HG02678 (cell line): Measurements from ENCODE around the gene NEK6.

Experiments
- ATAC-seq: cut with Tn5 transposase; IDR thresholded peaks from one replicate; pipeline ENCODE4 v1.9.1; 2021; ENCODE audit warnings: mild to moderate bottlenecking, moderate library complexity; ENCODE audit not compliant: unreplicated experiment

NEK6 gene

DNA sequence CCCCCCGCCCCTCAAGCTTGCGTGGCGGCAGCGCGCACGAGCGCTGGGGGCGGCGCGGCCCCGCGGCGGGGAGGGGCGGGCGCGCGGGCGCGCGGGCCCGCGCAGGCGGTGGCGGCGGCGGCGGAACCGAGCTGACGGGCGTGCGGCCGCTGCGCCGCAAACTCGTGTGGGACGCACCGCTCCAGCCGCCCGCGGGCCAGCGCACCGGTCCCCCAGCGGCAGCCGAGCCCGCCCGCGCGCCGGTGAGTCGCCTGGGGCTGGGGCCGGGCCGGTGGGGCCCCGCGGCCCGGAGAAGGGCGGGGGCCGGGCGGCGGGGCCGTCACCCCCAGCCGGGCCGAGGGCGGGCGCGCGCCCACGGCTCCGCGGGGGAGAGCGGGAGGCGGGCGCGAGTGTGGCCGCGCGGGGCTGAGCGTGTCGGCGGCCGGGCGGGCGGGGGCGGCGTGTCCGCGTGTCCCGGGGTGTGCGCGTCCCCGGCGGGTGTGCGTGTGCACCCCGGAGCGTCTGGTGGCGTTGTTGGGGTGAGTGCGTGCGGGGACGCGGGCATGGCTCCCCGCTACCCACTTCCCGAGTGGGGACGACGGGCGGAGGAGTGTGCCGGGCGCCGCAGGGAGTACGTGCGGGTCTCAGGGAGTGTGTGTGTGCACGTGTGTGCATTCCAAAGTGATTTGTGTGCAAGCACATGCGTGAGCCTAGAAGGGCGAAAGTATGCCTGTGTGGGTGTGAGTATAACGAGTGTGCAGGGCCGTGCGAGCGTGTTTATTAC lies at the start of gene NEK6:
TSS of gene NEK6 (plus strand) at position 106 of the 763 bp plus-strand sequence. CDS start 44,016 bp downstream, outside the sequence.
- ATAC-seq: no peak

DNA sequence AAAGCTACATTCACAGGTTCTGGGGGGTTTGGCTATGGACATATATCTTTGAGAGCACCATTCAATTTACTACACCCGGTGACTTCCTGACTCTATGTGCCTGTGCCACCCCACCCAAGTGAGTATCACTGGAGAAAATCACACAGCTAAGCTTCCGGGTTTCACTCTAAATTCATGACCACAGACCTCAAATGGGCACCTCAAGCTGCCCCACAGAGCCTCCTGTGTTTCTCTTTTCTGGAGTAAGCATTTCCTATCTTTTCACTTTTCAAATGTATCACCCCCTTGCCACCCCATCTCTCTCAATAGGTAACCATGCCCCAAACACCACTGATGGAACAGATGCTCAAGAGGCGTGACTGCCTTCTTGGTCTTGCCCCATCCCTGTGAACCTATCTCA lies 49.2 kb upstream of the NEK6 start:
- ATAC-seq: peak; percentile 45

DNA sequence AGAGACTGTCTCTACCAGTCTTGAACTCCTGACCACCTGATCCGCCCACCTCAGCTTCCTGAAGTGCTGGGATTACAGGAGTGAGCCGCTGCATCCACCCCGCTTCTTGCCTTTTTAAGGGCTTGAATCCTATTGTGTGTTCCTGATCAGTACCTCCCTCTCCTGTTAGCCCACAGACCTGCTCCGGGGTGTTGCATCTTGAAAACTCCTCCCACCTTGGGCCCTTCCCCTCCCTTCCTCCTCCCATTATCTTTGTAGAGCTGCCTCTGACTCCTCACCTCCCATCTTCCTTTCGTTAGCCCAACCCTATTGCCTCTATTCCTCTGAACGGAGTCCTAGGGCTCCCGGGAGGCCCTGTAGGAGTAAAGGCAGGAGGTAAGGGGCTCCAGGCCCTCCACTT lies 48.5 kb upstream of the NEK6 start:
- no peak for ATAC-seq

DNA sequence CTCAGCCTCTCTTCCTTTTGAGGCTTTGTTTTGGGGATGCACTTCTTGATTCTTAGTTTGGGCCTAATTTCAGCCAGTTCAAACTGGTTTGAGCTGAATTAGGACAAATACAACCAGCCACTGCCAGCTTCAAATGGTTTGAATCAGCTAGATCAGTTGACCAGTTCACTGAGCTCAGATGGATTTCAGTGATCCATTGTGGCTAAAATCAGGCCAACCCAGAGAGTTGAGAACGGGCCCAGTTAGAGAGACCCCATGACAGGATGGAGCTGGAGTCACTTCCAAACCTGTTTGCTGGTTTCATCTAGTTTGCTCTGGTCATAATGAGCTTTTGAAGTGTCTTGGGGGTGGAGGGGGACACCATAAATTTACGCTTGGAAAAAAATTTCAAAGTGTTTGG lies 48.0 kb upstream of the NEK6 start:
- no peak for ATAC-seq

DNA sequence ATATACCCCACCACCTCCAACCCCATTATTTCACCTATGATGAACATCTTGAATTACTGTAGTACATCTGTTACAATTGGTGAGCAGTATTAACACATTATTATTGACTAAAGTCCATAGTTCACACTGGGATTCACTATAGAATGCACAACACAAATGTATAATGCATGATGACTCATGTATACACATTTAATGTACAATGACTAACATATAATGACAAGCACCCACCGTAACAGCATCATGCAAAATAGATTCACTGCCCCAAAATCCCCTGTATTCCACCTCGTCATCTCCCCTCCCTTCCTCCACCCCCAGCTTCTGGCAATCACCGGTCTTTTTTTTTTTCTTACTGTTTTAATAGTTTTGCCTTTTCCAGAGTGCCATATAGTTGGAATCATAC lies 47.1 kb upstream of the NEK6 start:
- peak; percentile 59 for ATAC-seq

DNA sequence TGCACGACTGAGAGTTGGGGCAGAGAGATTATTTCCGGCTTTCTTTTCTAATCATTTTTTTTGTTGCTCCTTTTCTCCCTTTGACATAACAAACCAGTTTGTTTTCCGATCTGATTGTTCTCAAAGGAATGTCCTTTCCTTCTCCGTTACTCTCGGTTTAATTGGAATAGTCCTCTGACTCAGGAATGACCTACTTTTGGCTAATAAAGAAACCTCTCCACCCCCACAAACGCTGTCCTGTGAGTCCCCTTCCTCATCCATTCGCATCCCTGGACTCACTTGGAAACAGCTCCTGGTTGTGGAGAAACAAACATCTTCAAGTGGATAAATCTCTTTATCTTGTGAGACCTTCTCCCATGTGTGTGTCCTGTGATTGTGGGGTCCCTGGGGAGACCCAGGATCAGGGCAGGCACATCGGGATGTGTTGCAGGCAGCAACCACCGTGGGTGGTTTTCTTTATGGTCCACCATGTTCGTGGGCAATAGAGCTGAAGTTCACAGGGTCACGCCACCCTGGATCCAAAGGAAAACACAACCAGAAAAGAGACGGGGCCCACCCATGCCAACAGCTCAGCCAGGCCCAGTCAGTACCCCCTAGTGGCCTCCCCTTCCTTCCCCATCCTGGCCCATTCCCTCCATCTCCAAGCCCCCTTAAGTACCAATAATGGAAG lies 45.2 kb upstream of the NEK6 start:
- no peak for ATAC-seq

DNA sequence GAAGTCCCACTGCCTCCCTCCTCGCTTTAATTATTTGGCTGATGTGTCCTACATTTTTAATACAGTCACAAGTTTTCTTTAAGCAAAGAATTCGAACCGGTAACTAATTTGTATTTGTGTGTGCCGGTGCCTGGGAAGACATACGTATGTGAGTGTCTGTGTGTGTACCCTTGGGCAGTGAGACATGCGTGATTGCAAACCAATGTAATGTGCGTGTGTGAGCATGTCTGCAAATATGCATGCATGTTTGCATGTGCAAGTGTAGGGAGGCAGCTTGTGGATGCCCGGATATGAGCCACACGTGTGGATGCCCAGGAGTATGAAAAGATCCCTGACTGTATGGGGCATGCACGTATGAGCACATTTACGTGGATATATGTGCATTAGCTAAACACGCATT lies 44.4 kb upstream of the NEK6 start:
- ATAC-seq: no peak

DNA sequence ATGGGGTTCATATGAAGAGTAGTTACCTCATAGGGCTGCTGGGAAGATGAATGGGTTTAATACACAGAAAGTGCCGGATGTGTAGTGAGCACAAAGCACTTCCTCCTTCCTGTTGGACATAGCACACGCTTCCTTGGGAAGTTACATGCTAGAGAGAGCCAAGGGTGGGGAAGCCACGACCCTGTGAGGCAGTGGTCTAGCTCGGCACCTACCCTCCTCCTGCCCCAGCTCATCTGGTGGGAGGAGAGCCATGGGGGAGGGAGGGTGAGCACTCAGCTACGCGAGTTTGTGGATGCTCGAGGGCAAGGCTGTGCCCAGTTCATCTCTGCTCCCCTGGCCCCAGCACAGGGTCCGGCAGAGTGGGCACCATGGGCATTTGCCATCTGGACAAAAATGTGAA lies 43.6 kb upstream of the NEK6 start:
- no peak for ATAC-seq

DNA sequence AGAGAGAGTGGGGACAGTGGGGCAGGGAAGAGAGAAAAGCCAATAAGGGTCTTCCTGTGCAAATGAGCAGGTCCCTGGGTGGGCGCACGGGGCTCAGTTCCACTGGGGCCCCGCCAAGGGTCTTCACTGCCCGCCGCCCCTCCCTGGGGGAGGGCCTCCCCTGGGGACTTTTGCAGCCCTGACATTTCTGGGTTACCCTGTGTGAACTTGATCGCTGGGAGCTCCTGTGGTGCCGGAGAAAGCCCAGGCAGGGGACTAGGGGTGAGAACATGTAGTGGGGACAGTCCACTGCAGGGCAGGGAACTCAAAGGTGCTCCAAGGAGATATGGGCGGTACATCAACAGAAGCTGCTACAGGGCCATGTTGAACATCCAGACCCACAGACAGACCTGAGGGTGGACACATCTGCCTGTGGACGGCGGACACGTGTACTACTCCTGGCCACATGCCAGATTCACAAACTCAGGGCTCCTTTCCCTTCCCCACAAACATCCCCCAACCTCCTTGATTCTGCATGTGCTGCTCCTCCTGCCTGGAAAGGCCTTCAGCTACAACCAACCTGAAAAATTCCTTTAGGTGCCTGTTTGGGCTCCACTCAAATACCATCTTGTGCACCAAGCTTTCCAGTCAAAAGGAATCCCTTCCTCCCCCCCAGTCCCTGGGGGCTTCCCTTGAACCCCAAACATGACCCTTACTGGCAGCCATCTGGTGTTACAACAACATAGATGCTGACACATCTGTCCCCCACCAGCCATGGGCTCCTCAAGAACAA lies 43.0 kb upstream of the NEK6 start:
- no peak for ATAC-seq

DNA sequence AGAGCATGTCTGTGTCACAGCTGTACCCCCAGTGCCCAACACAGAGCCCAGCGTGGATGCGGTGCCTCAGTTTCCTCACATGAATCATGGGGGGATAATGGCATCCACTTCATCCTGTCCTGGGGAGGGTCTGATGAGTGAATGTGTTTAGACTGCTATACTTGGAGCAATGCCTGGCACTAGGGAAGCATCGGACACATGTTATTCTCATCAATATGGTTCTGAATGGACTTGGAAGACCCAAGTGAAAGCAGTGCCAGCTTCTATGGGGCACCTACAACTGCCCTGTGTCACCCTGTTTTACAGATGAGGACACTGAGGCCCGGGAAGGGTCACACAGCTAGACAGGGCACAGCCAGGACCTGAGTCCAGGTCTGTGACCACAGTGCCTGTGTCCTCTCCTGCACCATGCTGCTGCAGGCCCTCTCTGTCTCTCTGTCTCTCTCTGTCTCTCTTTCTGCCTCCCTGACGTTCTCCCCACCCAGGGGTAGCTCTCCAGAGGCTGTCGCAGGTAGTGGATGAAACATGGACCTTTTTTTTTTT lies 42.3 kb upstream of the NEK6 start:
- no peak for ATAC-seq

DNA sequence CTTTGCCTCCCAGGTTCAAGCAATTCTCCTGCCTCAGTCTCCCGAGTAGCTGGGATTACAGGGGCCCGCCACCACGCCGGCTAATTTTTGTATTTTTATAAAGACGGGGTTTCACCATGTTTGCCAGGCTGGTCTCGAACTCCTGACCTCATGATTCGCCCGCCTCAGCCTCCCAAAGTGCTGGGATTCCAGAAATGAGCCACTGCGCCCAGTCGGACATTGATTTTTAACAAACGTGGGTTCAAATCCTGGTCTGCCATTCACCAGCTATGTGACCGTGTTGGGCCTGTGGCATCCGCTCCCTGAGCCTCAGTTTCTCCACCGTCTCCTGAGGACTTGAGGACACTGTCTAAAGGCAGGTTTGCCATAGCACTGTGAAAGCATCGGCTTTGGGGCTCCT lies 41.8 kb upstream of the NEK6 start:
- ATAC-seq: no peak

DNA sequence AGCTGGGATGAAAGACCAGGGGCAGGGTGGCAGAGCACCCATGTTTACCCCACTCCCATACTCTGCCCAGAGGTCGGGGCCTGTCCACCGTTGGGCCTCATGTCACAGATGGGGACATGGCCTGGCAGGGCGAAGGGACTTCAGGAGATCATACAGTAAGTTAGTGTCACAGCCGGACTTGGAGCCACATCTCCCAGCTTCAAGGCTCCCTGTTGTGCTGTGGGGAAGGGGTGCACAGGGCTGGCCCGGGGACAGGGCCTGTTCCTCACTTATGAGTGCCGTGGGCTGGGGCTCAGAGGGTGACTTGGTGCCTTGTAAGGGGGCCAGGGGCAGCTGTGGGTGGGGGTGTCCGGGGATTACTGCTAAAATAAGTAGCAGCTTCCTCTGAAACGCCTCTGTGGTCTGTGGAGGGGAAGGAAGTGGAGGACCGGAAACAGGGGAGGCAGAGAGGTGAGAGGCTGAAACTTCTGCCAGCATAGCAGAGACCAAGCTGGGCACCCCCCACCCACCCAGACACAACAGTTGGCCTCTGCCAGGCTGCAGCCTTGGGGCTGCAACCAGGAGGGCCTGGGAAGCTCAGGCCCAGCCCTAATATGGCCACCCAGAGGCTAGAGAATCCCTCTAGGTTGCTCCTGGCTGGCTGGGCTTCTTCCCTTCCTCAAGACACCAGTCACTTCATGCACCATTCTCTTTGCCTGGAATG lies 41.1 kb upstream of the NEK6 start:
- ATAC-seq: peak; percentile 41

DNA sequence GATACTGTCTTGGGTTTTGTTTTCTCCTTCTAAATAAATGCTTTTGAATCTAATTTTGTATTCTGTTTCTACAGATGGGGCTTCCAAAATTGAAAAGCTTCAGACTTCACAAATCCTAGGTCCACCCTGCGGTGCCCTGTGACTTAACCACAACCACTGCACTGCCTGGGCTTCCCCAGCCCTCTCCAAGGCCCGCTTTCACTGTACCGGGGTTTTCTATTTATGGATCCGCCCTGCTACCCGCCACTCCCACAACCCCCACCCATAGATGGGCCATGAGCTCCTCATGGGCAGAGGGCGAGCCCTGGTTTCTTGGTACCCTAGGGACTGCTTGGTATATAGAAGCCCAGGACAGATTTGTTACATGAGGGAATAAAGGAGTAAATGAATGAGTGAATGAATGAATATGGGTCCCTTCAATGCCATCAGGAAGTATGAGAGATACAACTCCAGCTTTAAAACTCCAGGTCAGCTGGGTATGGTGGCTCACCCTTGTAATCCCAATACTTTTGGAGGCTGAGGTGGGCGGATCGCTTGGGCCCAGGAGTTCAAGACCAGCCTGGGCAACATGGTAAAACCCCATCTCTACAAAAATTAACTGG lies 39.8 kb upstream of the NEK6 start:
- no peak for ATAC-seq

DNA sequence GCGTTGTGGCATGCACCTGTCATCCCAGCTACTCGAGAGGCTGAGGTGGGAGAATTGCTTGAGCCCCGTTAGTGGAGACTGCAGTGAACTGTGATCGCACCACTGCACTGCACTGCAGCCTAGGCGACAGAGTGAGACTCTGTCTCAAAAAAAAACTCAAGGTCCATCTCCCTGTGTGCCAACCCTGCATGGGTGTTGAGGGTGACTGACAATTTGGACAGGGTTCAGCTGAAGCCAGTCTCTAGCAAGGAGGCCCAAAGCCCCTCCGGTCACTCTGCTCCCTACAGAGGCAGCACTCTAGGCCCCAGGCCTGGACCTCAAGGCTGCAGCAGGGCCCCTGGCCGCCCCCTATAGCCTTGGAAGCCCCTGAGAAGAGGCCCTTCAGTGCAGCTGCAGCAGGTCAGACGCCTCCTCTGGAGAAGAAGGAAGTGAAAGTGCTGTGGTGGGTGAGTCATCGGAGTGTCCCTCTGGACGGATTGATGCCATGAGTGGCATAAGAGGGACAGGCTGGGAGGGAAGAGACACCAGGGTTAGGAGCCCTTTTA lies 39.2 kb upstream of the NEK6 start:
- ATAC-seq: peak; percentile 59

DNA sequence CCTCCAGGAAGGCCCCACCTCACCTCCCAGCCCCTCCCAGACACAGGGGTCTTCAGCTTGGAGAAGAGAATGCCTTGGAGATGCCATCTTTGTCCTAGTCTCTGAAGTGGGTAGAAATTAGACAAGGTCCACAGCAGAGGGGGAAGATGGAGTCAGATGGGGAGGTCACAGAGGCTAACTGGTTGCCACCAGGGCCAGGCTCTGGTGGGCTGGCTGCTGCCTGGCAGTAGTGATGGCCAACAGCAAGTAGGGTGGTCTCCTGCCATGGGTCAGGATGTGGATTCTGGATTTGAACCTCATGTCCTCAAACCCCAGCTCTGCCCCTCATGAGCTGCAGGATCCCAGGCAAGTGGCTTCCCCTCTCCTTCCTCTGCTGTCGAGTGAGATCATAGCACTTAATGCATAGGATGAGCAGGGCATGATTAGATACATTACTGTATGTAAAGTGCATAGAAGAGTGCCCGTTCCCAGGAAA lies 38.7 kb upstream of the NEK6 start:
- ATAC-seq: peak; percentile 4

DNA sequence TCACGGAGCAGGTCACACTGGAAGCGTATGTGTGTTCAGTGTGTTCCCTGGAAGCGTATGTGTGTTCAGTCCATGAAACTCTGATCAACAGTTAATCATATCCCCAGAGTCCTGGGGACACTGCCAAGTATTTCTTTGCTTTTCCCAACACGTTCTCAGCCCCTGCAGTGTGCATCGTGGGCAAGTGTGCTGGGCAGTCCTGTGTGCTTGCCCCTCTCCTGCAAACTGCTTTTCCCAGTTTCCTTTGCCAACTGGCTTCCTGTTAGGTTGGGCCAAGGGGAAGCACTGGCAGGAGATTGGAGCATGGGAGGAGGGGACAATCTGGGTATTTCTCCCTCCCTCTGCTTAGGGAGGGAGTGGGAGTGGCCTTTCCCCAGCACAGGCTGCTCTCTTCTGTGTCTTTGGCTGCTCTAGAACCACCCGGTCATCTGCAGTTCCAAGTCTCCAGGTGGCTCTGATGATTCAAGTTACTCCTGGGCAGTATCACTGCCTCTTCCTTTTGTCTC lies 36.8 kb upstream of the NEK6 start:
- ATAC-seq: no peak

DNA sequence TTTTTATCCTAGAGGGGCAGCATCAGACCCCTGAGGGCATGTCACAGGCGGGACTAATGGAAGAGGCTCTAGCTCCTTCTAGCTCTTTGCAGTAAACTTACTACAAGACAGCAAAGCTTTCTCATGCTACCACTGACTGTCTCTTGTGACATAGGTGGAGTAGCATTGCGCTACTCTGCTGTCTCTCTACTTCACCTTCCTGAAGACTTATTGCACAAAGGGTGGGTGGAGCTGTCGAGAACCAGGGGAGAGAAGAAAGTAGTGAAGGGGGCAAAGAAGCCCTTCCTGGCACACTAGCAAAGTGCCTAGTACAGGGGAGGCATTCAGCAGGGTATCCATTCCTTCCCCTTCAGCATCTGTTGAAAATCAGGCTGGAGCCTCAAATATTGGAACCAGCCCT lies 36.1 kb upstream of the NEK6 start:
- no peak for ATAC-seq

DNA sequence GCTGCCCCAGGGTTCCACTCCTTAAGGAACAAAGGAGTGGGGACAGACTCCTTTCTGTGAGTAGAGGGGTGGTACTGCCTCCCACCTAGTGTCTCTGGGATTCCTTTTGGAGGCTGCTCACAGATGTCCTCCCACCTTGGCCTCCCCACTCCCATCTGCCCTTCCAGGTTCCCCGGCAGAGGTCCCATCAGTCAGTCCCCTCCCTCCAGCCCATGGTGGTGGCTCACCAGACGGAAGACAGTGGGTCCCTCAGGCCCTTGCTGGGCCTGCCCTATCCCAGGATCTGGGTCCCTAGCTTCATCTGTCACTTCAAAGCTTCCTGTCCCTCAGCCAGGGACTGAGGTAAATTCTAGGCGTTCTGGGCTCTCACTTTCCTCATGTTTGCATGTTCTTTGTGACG lies 35.6 kb upstream of the NEK6 start:
- no peak for ATAC-seq

DNA sequence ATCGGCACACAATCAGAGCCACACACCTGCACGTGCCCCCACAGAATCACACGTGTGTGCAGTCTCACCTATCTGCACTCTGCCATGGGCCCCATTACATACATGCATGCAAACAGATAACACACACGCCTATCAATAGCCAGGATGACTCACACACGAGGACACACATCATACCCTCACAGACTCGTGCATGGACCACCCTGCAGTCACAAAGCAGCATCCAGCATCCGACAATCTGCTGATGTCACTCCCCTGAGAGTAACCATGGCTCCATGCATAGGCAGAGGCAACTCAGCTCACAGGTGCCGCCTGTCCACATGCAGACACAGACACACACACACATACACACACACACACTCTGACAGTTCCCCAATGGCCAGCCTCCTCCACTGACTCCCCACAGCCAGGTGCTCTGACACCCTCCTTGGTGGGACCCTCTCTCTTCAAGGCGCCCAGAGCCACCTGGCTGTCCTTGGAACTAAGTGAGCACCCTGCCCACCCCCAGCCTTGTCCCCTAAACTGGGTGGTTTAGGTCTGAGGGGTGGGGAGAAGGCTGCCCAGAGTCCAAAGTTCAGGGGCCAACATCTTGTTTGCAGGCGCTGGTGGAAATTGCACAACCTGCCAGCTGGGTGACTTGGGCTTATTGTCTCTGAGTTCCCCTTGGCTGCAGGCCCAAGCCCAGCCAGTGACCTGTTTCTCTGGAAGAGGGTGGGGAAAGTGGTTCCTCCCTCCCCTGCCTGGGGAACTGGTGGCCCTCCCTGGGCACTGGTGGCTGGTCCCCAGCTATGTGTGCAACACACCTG lies 34.6 kb upstream of the NEK6 start:
- ATAC-seq: no peak
